HG02610 (cell line): ENCODE measurements around the gene TEX29.

Experiments used
- ATAC-seq: cut with Tn5 transposase; IDR thresholded peaks from one replicate; pipeline ENCODE4 v1.9.1; 2021; ENCODE audit warnings: mild to moderate bottlenecking, moderate library complexity; ENCODE audit not compliant: unreplicated experiment

TEX29 gene

GRCh38 chr13:111319998-111320911 lies at the start of gene TEX29:
TSS of gene TEX29 (plus strand) at chr13:111320642. CDS start at chr13:111320891, 249 bp downstream.
- ATAC-seq, result no peak

DNA sequence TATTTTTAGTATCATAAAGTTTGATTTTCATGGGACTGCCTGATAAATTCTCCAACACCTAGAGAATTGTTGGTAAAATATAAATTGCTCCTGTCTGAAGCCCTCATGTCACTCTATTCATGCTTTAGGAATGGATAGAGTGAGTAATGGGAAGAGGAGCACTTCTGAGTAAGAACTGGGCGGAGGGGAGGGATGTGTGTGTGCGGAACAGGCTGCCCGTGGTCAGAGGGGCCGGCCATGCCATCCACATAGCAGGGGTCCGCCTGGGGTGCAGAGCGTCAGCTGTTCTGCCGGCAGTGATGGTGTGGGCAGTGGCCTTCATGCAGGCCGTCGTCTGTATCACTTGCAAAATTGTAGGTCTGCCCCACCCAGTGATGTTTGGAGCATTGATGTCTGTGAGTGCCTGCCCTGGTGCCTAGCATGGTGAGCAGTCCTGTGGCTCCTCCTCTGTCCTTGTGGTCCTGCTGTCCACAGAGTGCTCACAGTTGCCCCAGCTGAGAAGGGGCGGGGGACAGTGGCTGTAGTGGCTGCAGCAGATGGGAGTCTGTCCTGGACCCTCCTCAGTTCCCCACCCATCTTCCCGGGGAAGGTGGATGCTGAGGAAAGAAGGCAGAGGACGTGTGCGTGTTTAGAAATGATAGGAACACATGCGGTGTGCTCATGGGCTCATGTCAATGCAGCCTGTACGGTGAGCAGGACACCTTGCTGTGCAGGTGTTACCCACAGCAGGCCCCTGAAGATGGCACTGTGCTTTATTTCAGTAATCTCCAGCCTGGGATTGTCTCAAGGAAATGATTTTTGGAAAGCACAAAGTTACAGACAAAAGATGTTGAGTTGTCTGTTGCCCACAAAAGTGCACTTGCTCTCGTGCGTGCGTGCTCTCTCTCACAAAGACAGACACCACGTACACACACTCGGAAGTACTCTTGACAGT lies 49.4 kb upstream of the TEX29 start:
- ATAC-seq, result no peak

GRCh38 chr13:111272117-111272516 lies 48.3 kb upstream of the TEX29 start:
- no peak for ATAC-seq

GRCh38 chr13:111275382-111275781 lies 45.1 kb upstream of the TEX29 start:
- ATAC-seq, result no peak

- no peak for ATAC-seq
Observed at GRCh38 chr13:111275995-111276618, 44.3 kb upstream of the TEX29 start.

DNA sequence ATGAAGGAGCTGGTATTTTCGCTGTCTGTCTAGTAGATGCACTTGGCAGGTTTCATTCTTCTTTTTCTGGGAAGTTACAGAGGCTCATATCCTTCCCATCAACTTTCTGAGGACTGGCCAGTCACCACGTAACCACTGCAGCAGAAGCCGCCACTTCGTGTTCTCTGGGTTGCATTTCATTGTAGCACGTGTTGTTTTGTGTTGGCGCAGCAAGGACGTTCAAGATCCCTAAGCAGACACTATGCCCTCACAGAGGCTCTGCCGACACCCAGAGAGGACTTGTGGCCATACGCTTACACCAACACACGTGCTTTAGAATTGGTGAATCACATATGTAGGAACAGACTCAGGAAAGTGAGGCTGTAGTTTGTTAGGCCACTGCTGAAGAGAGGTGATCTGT lies 42.2 kb upstream of the TEX29 start:
- no peak for ATAC-seq

- no peak for ATAC-seq
Observed at GRCh38 chr13:111278743-111279652, 41.4 kb upstream of the TEX29 start.

DNA sequence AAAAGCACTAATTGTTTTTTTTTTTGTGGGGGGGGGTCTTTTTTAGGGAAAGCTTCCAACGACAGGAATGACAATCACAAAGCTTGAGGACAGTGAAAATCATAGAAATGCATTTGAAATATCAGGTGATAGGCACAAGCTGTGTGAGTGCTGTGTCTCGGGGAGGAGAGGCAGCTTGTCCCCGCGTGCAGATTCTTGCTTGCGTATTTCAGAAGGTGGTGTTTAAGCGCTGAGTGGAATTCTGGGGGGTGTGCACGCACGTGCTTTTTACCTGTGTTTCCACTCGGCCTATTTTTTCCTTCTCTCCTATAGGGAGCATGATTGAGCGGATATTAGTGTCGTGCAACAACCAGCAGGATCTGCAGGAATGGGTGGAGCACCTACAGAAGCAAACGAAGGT lies 40.2 kb upstream of the TEX29 start:
- no peak for ATAC-seq

DNA sequence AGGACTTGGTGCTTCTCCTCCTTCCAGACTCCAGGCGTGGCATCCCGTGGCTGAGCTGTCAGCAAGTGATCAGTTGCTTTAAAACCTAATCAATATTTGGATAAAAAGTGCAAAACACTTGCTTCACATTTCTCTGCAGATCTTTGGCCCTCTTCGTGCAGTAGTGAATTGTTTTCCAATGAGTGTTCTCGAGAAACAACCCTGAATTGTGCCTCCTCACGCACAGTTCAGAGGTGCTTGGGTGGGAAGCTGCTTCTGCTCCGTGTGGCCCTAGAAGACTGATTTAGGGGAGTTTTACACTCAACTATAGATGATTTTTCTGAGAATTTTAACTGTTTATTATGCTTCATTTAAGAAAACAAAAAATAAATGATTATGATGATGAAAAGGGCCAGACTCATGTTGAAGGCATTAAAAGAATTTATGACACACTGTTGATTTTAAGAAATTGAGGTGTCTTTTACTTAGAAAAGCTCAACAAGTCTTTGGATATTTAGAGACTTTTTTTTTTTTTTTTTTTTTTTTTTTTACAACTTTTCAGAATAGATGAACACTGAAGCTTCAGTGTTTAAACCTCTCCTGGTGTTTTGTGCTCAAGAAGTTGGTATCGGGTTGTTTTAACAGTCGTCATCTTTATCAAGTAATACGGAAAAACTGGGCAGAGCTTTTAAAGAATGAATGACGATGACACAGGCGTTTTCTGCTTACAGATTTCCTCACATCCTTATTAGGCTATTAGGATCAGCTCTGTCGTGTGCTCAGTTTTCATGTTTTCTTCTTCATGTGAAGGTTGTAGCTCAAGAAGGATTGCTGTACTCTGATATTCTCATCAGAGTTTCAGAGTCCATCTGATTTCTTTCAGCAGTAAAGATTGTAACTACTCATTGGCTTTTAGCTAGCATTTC lies 39.5 kb upstream of the TEX29 start:
- no peak for ATAC-seq

- no peak for ATAC-seq
Observed at GRCh38 chr13:111281751-111282311, 38.6 kb upstream of the TEX29 start.

DNA sequence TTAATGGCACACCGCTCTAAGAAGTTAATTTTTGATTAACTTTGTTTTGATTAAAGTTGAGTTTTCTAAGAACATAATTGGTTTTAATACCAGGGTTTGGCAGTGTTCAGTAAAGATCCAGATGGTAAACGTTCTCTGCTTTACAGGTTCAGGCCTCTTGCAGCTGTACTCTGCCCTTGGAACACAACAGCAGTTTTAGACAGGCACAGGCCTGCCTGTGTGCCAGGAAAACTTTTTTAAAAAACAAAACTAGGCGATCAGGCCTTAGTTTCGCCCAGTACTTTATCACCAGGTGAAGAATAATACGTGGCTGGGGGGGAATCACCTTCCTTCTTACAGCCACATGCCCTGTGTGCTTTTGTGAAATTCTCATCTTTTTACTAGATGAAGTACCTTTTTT lies 38.0 kb upstream of the TEX29 start:
- ATAC-seq, result no peak

- no peak for ATAC-seq
Observed at GRCh38 chr13:111282997-111283396, 37.4 kb upstream of the TEX29 start.

DNA sequence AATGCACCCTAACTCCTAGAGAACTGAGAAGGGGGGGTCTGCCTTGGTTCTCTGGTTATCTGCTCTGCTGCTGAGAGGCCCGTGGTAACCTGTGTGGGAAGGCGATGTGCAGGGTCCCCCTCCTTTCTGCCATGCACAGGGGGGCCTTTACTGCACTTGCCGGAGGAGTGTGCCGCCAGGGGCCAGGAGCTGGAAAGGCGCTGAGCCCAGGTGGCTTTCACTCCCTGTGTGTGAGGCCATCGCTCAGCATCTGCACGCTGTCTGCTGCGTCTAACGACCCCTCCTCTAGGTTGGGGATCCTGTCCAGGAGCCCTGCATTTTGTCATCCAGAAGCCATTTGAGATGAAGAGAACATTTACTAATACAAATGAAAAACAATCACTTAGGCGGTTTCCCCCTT lies 37.0 kb upstream of the TEX29 start:
- no peak for ATAC-seq

DNA sequence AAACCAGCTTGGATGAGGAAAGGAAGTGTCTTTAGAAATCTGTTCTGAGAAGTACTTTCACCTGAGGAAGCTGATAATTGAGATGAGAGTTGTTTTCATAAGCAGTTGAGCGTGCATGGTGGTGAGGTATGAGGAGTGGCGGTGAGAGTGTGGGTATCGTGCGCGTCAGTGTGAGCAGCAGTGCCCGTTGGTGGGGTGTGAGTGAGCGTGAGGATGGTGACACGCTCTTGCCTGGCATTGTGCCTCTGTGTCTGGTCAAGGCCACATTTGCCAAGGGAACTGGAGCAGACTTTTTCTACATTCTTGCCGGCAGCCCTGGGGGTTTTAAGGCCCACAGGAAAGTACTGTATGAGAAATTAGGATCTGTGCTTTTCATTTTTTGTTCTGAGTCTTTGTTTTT lies 36.5 kb upstream of the TEX29 start:
- ATAC-seq, result no peak

DNA sequence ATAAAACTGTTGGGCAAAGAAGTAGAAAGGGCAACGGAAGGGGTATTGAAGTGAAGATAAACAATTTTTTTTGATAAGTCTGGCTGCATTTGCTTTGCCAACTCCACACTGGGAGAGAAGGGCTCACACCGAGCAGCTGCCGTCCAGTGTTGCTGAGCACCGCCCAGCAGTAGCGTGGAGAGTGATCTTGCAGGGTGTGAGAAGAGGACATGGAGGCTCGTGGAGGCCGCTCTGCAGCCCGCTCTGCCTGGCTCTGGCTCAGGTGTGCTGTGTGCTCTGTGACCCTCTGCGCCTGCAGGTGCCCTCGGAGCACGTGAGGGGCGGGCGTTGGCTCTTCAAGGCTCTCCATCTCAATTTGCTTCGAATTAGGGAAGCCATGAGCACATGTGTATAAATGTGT lies 35.9 kb upstream of the TEX29 start:
- ATAC-seq, result no peak

DNA sequence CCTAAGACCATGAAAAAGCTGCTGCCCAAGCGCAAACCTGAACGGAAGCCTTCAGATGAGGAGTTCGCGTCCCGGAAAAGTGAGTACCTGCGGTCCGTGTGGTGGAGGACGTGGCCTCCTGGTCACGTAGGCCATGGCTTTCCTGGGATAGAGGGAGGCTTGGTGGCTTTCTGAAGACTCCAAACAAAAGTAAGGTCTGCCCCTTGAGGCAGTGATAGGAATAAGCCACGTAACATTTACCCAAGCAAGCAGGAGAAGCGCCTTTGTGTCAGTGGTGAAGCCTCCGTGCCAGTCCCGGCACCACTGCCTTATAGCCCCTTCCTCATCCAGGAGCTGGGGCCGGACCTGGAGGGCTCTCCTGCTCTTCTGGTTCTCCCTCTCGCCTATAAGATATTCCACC lies 34.3 kb upstream of the TEX29 start:
- ATAC-seq, result no peak

DNA sequence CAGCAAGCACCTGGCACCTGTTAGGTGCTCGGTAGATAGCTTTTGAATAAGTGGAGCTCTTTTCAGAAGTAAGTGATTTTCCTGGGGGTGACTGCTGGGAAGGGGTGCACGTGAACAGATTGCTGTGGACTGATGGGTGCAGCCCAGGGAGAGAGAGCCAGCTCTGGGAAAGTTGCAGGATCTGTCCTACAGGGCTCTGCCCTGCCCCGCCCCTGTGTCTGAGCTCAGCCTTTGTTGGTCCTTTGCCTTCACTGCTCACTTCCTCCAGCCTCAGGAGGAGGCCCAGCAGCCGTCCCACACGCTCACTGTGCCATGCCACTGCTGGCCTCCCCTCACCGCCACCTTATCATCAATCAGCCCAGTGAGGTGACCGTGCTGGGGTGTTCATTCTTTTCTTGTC lies 33.7 kb upstream of the TEX29 start:
- no peak for ATAC-seq

- no peak for ATAC-seq
Observed at GRCh38 chr13:111287201-111287600, 33.2 kb upstream of the TEX29 start.

DNA sequence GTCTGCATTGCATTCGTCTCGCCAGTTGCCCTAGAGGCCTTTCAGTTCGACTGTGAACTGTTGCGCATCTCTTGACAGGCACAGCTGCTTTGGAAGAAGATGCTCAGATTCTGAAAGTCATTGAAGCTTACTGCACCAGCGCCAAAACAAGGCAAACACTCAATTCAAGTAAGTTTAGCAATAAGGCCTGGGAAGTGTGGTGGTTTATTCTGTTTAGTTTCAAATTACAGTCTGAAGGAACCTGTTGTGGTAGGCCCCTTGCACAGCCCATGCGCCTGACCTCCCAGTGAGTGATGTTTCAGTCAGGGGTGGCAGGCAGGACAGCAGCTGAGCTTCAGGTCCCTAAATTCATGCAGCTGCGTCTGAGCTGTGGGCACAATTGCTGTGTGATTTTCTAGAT lies 32.2 kb upstream of the TEX29 start:
- ATAC-seq, result no peak
